Cerebellar nuclear complex (tissue), 1 donor: ENCODE data around the gene SASH1.

ENCODE experiments used
- DNase-seq, 2 experiments: peaks; one replicate each; lab custom pipeline; 2025; lab: John Stamatoyannopoulos, UW

SASH1 gene

DNA sequence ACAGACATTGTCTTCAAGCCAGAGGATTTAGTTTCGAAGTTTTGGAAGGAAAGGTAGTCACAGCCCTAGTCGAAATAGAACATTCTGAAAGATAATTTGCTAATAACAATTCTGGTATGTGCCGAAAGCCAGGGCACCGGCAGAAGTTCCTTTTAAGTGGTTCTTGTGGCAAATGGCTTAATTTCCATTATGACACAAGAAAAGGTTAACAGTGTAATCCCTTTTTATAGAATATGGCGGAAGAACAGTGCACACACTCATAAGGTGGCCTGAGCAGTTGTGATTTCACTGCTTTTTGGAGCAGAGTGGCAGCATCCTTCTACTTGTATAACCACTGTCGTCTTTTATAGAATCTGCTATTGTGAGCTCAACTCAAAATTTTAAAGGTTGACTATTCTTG, 152.4 kb downstream of the SASH1 start:
- no peak for DNase-seq

DNA sequence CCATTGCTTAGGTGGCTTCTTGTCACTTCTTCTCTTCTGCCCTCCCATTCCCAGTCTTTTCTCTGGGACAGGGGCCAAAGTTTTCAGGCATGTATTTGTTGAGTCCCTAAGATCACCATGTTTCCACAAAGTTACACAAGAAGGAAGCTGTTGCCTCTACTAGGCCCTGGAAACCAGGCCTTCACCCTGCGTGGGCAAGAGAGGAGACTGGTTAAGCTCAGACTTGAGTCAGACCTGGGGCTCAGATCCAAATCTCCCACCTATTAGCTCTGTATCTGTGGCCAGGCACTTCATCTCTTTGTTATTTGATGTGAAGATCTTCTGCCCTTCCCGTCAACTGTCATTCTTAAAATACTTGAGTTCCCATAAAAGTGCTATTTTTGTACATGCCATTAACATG, 154.6 kb downstream of the SASH1 start:
- no peak for DNase-seq

DNA sequence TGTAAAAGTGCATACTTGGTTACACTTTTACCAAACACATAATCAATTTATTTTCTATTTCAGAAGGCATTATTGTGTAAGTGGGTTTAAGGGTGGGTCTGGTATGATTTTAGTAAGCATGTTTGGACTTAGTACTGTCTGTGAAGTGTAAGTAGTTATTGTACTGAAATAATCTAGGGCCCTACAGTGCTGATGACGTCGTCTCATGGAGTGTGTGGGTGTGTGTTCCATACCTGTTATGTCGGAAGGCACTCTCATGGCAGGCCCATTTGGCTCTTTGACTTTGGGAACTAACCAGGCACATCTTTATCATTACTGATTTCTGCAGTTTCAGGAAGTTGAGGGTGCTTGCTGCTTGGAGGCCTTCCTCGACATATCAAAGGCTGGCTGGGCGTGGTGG, 155.1 kb downstream of the SASH1 start:
- DNase-seq, result no peak

DNA sequence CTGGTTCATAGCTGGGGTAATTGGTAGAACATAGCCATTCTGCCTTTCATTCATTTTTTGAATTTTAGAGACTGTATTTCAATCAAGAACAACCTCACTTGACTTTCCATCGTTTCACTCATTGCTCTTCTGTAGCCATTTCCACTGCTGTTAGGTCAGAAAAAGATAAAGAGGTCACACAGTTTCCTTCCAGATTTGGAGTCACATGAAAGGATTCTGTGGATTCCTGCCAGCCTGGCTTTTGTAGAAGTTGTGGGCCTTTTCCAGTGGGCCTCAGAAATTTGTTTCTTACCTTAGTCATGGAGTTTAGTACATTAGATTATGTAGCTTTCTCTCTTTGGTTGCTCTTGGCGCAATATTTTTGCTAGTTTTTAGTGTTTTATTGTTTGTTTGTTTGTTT, 157.8 kb downstream of the SASH1 start:
- no peak for DNase-seq

DNA sequence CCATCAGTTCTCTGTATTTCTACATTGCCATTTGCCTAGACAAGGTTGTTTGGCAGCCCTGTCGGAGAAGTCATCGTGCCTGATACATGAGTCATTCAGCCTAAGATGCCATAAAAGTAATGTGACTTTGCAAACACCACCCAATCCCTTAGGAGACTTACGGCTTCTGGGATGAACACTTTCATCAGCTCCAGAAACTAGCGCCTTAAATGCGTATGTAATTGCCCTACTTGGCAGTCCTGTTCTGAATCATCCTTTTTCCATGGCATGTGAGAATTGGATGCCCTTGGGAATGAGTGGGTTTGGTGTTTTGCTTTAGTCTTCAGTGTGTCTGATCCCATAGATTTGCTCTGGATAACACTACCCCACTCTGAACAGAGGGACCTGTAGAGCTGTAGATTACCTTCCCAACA, 158.5 kb downstream of the SASH1 start:
- no peak for DNase-seq

- no peak for DNase-seq
Measured at GRCh38 chr6:148502083-148502772, 159.6 kb downstream of the SASH1 start.

DNA sequence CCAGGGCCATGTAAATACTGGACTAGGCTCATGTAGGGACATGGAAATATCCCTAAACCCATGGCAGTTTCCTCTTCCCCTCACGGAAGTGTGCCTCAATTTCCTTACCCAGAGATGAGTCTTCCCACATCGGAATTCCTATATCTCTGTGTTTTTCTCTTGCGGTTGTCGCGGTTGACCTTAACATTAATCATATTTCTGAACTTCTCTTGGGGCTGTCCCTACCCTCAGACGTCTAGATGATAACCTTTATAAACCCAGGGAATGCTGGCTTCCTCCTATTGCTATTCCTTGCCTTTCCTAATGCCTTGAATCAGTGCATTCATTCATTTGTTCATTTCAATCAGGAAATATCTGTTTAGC, 160.1 kb downstream of the SASH1 start:
- DNase-seq, result no peak

DNA sequence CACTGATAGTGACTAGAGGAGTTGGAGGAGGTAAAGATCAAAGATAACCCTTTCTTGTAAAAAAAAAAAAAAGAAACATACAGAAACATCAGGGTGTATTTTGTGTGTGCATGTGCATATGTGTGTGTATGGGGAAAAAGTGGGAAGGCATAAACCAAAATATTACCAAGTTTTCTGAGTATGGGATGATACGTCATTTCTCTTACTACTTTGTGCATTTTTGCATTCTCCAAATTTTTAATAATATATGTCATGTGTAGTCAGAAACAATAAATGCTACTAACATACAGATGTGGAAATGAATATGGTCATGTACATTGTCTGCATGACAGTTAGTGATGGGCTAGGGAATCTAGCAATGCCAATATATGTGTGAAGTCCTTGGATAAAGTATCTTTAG, 161.1 kb downstream of the SASH1 start:
- no peak for DNase-seq

DNA sequence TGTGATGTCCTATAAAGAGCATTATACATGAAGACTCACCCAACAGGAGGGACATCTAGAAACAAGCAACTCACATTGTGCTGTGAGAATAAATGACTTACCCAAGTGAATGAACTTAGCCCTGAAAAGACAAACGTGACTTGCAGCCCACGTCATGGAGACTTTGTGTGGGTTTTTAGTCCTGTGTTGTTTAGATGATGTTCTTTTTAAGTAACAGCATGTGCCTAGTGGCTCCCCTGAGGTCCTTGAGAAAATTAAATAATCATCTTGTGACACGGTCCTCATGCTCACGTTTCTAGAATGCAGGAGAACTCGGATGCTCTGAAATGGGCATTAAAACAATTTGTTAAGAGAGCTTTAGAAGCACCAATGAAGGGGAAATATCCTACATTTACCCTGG, 165.1 kb downstream of the SASH1 start:
- DNase-seq, result no peak

- DNase-seq, result no peak
Measured at GRCh38 chr6:148508401-148509041, 165.9 kb downstream of the SASH1 start.

GRCh38 chr6:148509119-148509799, 166.6 kb downstream of the SASH1 start:
- no peak for DNase-seq

DNA sequence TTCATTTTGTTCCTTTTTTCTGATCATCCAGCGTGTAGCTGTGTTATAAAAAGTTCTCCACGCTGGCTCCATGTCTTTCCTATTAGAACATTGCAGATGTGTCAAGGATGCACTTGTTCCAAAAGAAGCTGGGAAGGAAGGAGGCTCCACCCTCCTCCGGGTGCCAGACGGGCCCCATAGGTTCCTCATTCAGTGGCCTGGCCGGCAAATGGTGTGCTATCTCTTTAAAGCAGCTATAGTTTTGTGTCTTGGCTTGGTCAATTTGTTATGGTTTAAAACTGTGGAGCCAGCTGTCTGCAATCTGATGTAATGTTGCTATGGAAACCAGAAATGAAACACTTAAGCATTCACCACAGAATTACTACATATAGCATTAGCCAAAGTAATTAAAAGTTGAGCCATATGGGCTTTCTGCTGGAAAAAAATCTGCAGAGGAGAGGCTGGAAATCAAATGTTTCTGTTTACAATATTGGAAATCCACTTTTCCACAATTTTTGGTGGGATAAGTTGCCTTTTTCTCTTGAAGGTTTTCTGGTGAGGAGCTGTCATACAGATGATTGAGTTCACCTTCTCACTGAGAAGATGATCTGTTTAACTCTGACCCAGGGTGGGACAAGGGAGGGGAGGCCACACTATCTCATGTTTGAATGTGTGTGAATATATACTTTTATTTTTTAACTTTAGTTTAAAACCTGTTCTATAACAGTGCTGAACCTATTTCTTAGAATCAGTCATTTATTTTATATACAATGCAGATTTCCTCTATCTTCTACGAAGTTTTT, 167.4 kb downstream of the SASH1 start:
- no peak for DNase-seq

- no peak for DNase-seq
Measured at GRCh38 chr6:148513145-148514071, 170.8 kb downstream of the SASH1 start.

- DNase-seq, result no peak
Measured at GRCh38 chr6:148514091-148514845, 171.6 kb downstream of the SASH1 start.

DNA sequence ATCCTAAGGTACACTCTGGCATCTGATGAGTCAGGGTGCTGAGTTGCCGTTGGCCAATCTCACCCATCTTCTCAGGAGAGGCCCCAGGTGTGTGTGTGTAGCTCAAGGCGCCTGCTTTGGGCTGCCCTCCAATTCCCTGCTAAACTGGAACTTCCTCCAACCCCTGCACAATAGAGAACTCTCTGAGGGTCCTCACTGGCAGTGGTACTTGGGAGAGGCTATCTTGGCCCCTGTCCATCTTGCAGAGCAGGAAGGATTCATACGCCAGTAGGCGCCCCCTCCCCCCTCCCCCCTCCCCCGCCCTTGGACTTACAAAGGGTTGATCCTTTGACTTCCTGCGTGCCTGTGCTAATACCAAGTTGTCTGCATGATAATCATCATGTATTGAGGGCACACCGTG, 173.6 kb downstream of the SASH1 start:
- DNase-seq, result no peak

DNA sequence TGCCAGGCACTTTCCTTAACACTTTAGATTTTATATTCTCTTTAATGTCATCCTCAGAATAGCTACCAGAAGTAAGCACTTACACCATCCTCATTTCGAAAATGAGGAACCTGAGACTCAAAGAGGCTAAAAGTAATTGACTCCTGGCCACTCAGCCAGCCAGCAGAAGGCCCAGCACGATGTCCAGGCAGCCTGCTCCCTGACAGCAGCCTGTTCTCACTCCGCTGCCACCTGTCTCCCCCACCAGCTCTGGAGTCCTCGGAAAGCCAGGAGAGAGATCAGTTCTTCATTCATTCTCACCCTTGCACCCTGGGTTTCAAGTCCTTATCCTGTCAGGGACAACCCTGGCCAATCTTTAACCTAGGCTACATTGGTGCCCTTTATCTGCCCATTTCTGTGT, 174.0 kb downstream of the SASH1 start:
- no peak for DNase-seq

- DNase-seq, result no peak
Measured at GRCh38 chr6:148517470-148517869, 174.8 kb downstream of the SASH1 start.

DNA sequence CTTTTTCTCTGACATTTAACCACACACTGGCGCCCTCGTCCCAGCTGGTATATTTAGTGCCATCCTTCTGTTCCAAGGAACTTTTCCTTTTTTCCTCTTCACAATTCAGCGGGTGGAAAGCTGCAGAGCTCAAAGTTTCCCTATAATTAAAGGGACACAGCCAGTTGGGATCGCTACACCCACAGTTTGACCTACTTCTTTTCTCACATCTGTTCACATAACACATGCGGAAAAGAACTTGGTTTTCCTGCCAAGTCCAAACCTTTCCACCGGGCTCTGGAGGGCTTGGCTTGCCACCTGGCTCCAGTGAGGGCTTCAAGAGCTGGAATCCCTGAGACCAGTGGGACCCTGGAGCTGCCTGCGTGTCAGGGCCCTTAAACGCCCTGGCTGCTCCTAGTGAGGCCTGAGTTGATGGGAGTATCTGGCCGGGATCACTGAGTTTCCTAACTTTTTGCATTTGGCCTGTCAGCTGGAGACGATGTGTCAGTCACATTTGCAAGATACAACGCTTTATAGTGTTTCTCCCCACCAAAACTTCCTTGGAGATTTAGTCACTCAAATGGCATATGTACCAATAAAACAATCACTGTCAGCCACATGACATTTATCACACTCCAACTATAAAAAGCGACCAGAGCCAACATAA, 176.0 kb downstream of the SASH1 start:
- no peak for DNase-seq

DNA sequence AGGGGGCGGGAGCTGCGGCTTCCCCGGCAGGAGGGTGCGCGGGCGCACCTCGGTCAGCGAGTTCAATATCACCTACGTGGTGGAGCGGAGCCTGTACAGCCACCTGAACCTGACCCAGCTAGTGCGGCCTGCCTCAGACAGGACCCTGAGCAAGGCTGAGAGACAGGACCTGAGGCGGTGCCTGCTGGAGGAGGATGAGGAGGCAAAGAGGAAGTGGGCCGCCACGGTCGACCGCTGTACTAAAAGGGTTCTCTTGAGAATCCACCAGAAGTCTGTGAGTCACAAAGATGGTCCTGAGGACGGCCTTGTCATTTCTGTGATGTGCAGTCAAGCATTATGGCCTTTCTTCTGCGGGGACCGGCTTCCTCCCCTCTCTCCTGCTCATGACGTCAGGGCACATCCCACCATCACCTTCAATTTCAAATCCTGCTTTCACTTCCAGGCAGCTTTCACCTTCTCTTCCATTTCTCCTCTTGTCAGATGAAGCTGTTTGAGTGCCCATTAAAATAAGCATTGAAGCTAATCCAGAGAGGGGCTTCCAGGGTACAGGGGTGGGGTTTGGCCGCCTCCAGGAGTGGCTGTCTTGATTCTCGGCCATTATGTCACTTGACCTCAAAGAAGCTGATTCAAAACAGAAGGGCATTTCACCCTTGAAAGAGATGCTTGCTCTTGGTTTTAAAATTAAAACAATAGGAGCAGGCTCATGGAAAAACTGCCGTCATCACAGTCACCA, 177.6 kb downstream of the SASH1 start:
- DNase-seq, result no peak

- DNase-seq, result no peak
Measured at GRCh38 chr6:148521158-148521557, 178.5 kb downstream of the SASH1 start.
